ENCODE data around the gene SMYD1. TPM values are rescaled to one million over a fixed set of nuclear protein-coding genes. Genes with fewer than 3 reads are reported as not detected.

The SMYD1 gene
- polyA plus RNA-seq, 1 donor, result 5.0 TPM

DNA sequence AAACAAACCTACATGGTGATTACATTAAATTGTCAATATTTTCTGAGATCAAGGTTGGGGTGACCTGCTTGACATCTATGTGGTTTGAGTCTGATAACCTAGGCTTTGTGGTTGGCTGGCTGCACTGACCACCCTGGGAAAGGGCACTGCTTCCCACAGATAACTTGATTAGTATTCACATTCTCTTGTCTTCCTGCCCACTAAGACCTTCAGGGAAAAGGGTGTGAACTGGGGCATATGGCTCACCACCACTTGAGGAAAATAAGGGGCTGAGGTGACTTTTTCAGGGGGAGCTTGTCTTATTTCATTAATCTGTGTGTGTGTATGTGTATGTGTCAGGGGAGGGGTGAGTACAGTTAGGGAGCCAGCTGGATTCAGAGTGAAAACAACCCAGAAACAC is 1.5 kb downstream of the SMYD1 start:
- Histone ChIP-seq H3K4me3 (ENCODE audit: low read length) (no peak overlapping the region), H3K27ac (ENCODE audit: low read length) (no peak overlapping the region), H3K9me3 (ENCODE audit: control insufficient read depth, low read depth, low read length) (no peaks in the 10 kb centered on the region), H3K4me1 (ENCODE audit: control insufficient read depth, insufficient read depth, low read length) (no peaks in the 10 kb centered on the region), H3K36me3 (ENCODE audit: control insufficient read depth, insufficient read depth, low read length) (no peaks in the 10 kb centered on the region), H3K27me3 (ENCODE audit: control insufficient read depth, insufficient read depth, low read length) (no peaks in the 10 kb centered on the region)
- no peak for DNase-seq

- WGBS (ENCODE audit: insufficient coverage, low lambda C conversion rate), result 92% methylated on average over 1 of the region's 1 CpG
- no peaks in the 10 kb centered on the region for H3K4me1 ChIP-seq (ENCODE audit: control insufficient read depth, insufficient read depth, low read length)
- DNase-seq, result no peak
- no peaks in the 10 kb centered on the region for H3K9me3 ChIP-seq (ENCODE audit: control insufficient read depth, low read depth, low read length)
- H3K27ac ChIP-seq (ENCODE audit: low read length), result no peak overlapping the region
- H3K36me3 ChIP-seq (ENCODE audit: control insufficient read depth, insufficient read depth, low read length), result no peaks in the 10 kb centered on the region
- no peaks in the 10 kb centered on the region for H3K27me3 ChIP-seq (ENCODE audit: control insufficient read depth, insufficient read depth, low read length)
- no peak overlapping the region for H3K4me3 ChIP-seq (ENCODE audit: low read length)
Observed at GRCh38 chr2:88070055-88070454, 2.4 kb downstream of the SMYD1 start.

- H3K27me3 ChIP-seq (ENCODE audit: control insufficient read depth, insufficient read depth, low read length), result no peaks in the 10 kb centered on the region
- H3K27ac ChIP-seq (ENCODE audit: low read length), result no peak overlapping the region
- no peak overlapping the region for H3K4me3 ChIP-seq (ENCODE audit: low read length)
- H3K4me1 ChIP-seq (ENCODE audit: control insufficient read depth, insufficient read depth, low read length), result no peaks in the 10 kb centered on the region
- no peaks in the 10 kb centered on the region for H3K36me3 ChIP-seq (ENCODE audit: control insufficient read depth, insufficient read depth, low read length)
- no peak for DNase-seq
- H3K9me3 ChIP-seq (ENCODE audit: control insufficient read depth, low read depth, low read length), result no peaks in the 10 kb centered on the region
- WGBS (ENCODE audit: insufficient coverage, low lambda C conversion rate), result no CpG with 5 or more reads among the region's 2 CpGs
Observed at GRCh38 chr2:88071365-88071764, 3.7 kb downstream of the SMYD1 start.

DNA sequence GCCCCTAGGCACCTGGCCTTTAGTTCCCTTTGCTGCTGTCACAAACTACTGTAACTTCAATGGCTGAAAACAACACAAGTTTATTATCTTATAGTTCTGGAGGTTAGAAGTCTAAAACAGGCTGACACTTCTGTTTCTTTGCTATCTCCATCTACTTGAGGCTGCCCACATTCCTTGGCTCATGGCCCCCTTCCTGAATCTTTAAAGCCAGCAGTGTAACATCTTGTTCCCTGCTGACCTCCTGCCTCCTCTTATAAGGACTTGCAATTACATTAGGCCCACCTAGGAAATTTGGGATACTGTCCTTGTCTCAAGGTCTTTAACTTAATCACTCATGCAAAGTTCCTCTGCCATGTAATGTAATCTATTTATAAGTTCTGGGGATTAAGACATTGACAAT is 6.5 kb downstream of the SMYD1 start:
- Histone ChIP-seq H3K27me3 (ENCODE audit: control insufficient read depth, insufficient read depth, low read length) (no peaks in the 10 kb centered on the region), H3K36me3 (ENCODE audit: control insufficient read depth, insufficient read depth, low read length) (no peaks in the 10 kb centered on the region), H3K9me3 (ENCODE audit: control insufficient read depth, low read depth, low read length) (no peaks in the 10 kb centered on the region), H3K27ac (ENCODE audit: low read length) (no peak overlapping the region), H3K4me3 (ENCODE audit: low read length) (no peak overlapping the region), H3K4me1 (ENCODE audit: control insufficient read depth, insufficient read depth, low read length) (no peaks in the 10 kb centered on the region)
- DNase-seq, result no peak

DNA sequence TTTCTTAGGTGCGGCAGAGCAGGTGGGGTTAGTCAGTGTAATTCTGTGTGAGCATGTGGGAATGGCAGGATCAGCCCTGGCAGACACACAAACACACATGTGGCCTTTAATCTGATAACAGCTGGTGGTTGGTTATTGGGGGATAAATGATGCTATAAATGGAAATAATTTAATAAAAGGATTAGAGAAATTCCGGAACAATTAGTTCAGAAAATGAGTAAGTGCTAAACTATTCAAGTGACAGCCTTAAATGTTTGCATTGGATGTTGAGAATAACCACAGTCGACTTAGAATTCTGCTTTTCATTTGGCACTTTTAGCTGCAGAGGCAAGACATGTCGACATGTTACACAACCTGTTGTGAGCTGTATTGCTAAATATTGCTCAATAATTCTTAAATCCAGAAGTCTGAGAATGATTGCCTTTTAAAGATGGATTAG is 7.2 kb downstream of the SMYD1 start:
- Histone ChIP-seq H3K27ac (ENCODE audit: low read length) (no peak overlapping the region), H3K27me3 (ENCODE audit: control insufficient read depth, insufficient read depth, low read length) (no peaks in the 10 kb centered on the region), H3K36me3 (ENCODE audit: control insufficient read depth, insufficient read depth, low read length) (no peaks in the 10 kb centered on the region), H3K4me1 (ENCODE audit: control insufficient read depth, insufficient read depth, low read length) (no peaks in the 10 kb centered on the region), H3K4me3 (ENCODE audit: low read length) (no peak overlapping the region), H3K9me3 (ENCODE audit: control insufficient read depth, low read depth, low read length) (no peaks in the 10 kb centered on the region)
- WGBS (ENCODE audit: insufficient coverage, low lambda C conversion rate), result 57% methylated on average over 1 of the region's 4 CpGs
- no peak for DNase-seq

DNA sequence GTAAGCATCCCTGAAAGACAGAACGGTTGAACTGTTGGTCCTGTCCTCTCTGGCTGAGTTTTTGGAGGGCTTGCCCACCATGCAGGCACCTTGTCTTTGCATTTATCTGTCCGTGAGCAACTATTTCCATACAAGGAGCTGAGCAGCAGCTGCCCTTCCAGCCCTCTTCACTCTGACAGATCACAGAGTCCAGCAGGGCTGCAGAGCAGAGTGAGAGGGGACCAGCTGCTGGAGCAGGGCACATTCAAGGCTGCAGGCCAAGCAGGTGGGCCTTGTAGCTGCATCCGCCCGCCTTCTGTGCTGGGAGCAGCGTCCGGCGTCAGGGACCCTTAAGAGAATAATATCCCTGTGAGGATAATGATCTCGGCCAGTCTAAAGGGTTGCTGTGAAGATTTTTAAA is 9.5 kb downstream of the SMYD1 start:
- no peak for DNase-seq
- WGBS (ENCODE audit: insufficient coverage, low lambda C conversion rate), result no CpG with 5 or more reads among the region's 8 CpGs
- H3K4me1 ChIP-seq (ENCODE audit: control insufficient read depth, insufficient read depth, low read length), result no peaks in the 10 kb centered on the region

DNA sequence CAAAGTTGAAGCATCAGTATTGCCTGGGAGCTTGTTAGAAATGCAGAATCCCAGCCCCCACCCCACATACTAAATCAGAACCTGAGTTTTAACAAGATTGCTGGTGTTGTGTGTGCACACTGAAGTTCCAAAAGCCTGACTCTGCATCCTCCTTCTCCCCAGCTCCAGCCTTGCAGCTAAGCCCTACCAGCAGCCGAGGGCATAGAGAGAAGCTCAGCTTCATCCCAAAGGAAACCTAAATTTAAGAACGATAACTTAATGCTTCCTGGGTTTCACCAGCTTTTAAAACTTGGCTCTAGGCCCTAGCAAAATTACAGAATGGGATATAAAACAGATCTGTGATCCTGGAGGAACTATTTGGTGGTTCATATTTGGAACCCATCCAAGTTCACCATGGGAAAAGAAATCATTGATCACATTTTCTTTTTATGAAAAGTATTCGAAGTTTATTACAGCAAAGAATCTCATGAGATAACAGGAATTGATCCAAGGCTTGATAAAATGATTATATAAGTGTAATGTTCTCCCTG is 11.1 kb downstream of the SMYD1 start:
- no peak for DNase-seq
- H3K4me1 ChIP-seq (ENCODE audit: control insufficient read depth, insufficient read depth, low read length), result no peaks in the 10 kb centered on the region
- no peak overlapping the region for H3K27ac ChIP-seq (ENCODE audit: low read length)
- H3K4me3 ChIP-seq (ENCODE audit: low read length), result no peak overlapping the region
- H3K27me3 ChIP-seq (ENCODE audit: control insufficient read depth, insufficient read depth, low read length), result no peaks in the 10 kb centered on the region
- H3K36me3 ChIP-seq (ENCODE audit: control insufficient read depth, insufficient read depth, low read length), result no peaks in the 10 kb centered on the region
- no peaks in the 10 kb centered on the region for H3K9me3 ChIP-seq (ENCODE audit: control insufficient read depth, low read depth, low read length)
- WGBS (ENCODE audit: insufficient coverage, low lambda C conversion rate), result no CpG with 5 or more reads among the region's 3 CpGs

More for the DNA sequence above, 9.5 kb downstream of the SMYD1 start:
- Histone ChIP-seq H3K27me3 (ENCODE audit: control insufficient read depth, insufficient read depth, low read length) (no peaks in the 10 kb centered on the region), H3K27ac (ENCODE audit: low read length) (no peak overlapping the region), H3K4me3 (ENCODE audit: low read length) (no peak overlapping the region), H3K36me3 (ENCODE audit: control insufficient read depth, insufficient read depth, low read length) (no peaks in the 10 kb centered on the region), H3K9me3 (ENCODE audit: control insufficient read depth, low read depth, low read length) (no peaks in the 10 kb centered on the region)

DNA sequence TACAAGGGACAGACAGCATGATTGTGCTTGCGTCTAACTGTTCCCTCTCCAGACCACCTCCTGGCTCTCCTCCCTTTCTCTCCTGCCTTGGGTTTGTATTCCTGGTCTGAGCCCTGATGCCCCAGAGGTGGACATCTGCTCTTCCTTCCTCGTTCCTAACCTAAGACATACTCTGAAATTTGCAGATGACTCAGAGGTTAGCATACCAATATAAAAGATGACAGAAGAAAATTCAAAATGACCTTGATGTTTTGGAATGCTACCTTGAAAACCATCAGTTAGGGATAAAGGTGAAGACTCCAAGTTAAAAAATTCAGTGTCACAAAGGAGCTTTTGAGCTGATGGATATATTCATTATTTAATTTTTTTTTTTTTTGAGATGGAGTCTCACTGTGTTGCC is 12.9 kb downstream of the SMYD1 start:
- no peaks in the 10 kb centered on the region for H3K27me3 ChIP-seq (ENCODE audit: control insufficient read depth, insufficient read depth, low read length)
- no peak for DNase-seq
- H3K27ac ChIP-seq (ENCODE audit: low read length), result no peak overlapping the region
- no peak overlapping the region for H3K4me3 ChIP-seq (ENCODE audit: low read length)
- no CpG with 5 or more reads among the region's 2 CpGs for WGBS (ENCODE audit: insufficient coverage, low lambda C conversion rate)
- H3K4me1 ChIP-seq (ENCODE audit: control insufficient read depth, insufficient read depth, low read length), result no peaks in the 10 kb centered on the region
- no peaks in the 10 kb centered on the region for H3K36me3 ChIP-seq (ENCODE audit: control insufficient read depth, insufficient read depth, low read length)
- no peaks in the 10 kb centered on the region for H3K9me3 ChIP-seq (ENCODE audit: control insufficient read depth, low read depth, low read length)

GRCh38 chr2:88081924-88082608 is 14.4 kb downstream of the SMYD1 start:
- Histone ChIP-seq H3K27ac (ENCODE audit: low read length) (no peak overlapping the region), H3K4me1 (ENCODE audit: control insufficient read depth, insufficient read depth, low read length) (no peaks in the 10 kb centered on the region), H3K9me3 (ENCODE audit: control insufficient read depth, low read depth, low read length) (no peaks in the 10 kb centered on the region), H3K4me3 (ENCODE audit: low read length) (no peak overlapping the region), H3K27me3 (ENCODE audit: control insufficient read depth, insufficient read depth, low read length) (no peaks in the 10 kb centered on the region), H3K36me3 (ENCODE audit: control insufficient read depth, insufficient read depth, low read length) (no peaks in the 10 kb centered on the region)
- no CpG with 5 or more reads among the region's 4 CpGs for WGBS (ENCODE audit: insufficient coverage, low lambda C conversion rate)
- DNase-seq, result no peak

DNA sequence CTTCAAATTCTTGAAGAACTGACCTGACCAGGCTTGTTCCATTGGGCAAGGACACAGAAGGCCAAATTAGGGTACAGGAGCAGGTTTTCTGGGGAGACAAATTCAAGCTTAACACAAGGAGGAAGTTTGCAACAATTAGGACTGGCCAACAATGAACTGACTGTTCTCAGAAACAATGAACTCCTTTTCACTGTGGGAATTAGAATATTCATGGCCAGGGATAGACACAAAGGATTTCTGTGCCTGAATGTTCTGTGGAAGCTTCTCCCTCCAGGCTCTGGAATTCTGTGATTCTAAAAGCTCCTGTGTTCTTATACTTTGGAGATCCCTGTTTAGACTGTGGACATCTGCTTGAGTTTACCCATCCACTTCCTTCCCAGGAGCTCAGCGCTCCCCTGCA is 15.2 kb downstream of the SMYD1 start:
- Histone ChIP-seq H3K27ac (ENCODE audit: low read length) (no peak overlapping the region), H3K4me3 (ENCODE audit: low read length) (no peak overlapping the region), H3K36me3 (ENCODE audit: control insufficient read depth, insufficient read depth, low read length) (no peaks in the 10 kb centered on the region), H3K27me3 (ENCODE audit: control insufficient read depth, insufficient read depth, low read length) (no peaks in the 10 kb centered on the region), H3K4me1 (ENCODE audit: control insufficient read depth, insufficient read depth, low read length) (no peaks in the 10 kb centered on the region), H3K9me3 (ENCODE audit: control insufficient read depth, low read depth, low read length) (no peaks in the 10 kb centered on the region)
- no peak for DNase-seq
- no CpG with 5 or more reads among the region's 1 CpG for WGBS (ENCODE audit: insufficient coverage, low lambda C conversion rate)

DNA sequence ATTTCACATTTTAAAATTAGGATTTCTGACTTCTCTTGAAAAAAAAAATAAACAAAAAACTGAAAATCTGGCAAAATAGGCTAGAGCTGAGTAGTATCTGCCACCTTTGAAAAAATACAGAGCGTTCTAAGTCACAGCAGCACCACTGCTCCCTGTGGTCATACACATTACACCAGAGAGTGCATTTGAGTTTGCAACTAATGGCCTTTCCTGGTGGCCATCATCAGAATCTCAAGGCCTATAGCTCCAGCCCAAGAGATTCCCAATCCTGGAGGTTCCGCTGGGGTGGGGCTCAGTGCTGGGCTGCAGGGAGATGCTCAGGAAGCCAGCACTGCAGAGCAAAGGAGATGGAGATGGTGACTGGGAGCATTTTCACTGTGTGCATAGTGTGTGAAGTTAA is 17.5 kb downstream of the SMYD1 start:
- Histone ChIP-seq H3K4me1 (ENCODE audit: control insufficient read depth, insufficient read depth, low read length) (no peaks in the 10 kb centered on the region), H3K9me3 (ENCODE audit: control insufficient read depth, low read depth, low read length) (no peaks in the 10 kb centered on the region), H3K27me3 (ENCODE audit: control insufficient read depth, insufficient read depth, low read length) (no peaks in the 10 kb centered on the region), H3K36me3 (ENCODE audit: control insufficient read depth, insufficient read depth, low read length) (no peaks in the 10 kb centered on the region), H3K27ac (ENCODE audit: low read length) (no peak overlapping the region), H3K4me3 (ENCODE audit: low read length) (no peak overlapping the region)
- no CpG with 5 or more reads among the region's 2 CpGs for WGBS (ENCODE audit: insufficient coverage, low lambda C conversion rate)
- no peak for DNase-seq

All from large intestine (tissue), 3 donors.